Measurements from ENCODE around the gene ZNF567. TPM values are rescaled to one million over a fixed set of nuclear protein-coding genes. Genes with fewer than 3 reads are reported as not detected.

Gene ZNF567
- total and polyA plus RNA-seq, 8 donors: 0.58 to 37.9 (median 6.0) TPM

DNA sequence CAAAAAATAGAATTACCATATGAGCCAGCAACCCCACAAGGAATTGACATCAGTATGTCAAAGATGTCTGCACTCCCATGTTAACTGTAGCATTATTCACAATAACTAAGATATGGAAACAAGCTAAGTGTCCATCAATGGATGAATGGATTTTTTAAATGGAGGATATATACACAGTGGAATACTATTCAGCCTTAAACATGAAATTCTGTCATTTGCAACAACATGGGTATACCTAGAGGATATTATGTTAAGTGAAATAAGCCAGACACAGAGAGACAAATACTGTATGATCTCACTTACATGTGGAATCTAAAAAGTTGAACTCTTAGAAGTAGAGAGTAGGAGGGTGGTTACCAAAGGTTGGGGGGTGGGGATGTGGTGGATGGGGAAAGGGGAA lies 8.0 kb upstream of the ZNF567 start:
- H3K27ac ChIP-seq: no peak overlapping the region
- H3K36me3 ChIP-seq: peaks cover 10 to 77% (median 48%) of the 10 kb centered on the region in 4 donors
- H3K4me1 ChIP-seq: no peaks in the 10 kb centered on the region
- H3K9me3 ChIP-seq: peaks cover 2 to 83% (median 53%) of the 10 kb centered on the region in 4 donors
- TF ChIP-seq, protein P1, sequence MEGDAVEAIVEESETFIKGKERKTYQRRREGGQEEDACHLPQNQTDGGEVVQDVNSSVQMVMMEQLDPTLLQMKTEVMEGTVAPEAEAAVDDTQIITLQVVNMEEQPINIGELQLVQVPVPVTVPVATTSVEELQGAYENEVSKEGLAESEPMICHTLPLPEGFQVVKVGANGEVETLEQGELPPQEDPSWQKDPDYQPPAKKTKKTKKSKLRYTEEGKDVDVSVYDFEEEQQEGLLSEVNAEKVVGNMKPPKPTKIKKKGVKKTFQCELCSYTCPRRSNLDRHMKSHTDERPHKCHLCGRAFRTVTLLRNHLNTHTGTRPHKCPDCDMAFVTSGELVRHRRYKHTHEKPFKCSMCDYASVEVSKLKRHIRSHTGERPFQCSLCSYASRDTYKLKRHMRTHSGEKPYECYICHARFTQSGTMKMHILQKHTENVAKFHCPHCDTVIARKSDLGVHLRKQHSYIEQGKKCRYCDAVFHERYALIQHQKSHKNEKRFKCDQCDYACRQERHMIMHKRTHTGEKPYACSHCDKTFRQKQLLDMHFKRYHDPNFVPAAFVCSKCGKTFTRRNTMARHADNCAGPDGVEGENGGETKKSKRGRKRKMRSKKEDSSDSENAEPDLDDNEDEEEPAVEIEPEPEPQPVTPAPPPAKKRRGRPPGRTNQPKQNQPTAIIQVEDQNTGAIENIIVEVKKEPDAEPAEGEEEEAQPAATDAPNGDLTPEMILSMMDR (IDR thresholded peaks at IDR 0.05): no peak
- DNase-seq: no peak
- H3K27me3 ChIP-seq: no peaks in the 10 kb centered on the region
- intact Hi-C loops (cut with DNase I; ENCODE audit: low total_unique reads): no loop called here
- no peak overlapping the region for H3K4me3 ChIP-seq

DNA sequence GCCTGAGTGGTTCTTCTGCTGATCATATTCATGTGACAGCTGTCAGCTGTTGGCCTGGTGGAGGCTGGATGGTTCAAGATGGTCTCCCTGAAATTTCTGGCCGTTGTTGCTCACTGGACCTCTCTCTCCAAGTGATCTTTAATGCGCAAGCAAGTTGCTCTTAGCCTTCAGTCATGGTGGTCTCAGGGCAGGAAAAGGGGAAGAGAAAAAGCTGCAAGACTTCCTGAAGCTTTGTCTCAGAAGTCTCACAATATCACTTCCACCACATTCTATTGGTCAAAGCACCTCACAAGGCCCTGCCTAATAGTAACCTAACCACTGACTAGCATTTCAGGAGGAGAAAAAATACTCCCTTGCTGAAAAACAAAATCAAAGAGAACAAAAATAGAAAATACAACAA lies 1.6 kb upstream of the ZNF567 start:
- H3K27me3 ChIP-seq: no peaks in the 10 kb centered on the region
- peaks cover 16 to 22% (median 20%) of the 10 kb centered on the region in 4 donors for H3K4me1 ChIP-seq
- H3K4me3 ChIP-seq: peak overlapping the region in 2 of 4 donors; percentile 82 to 94
- intact Hi-C loops (cut with DNase I; ENCODE audit: low total_unique reads): no loop called here
- TF ChIP-seq POLR2AphosphoS5 (IDR thresholded peaks at IDR 0.05): no peak
- no peak for TF ChIP-seq EP300 (IDR thresholded peaks at IDR 0.05)
- peaks cover 14 to 51% (median 34%) of the 10 kb centered on the region in 4 donors for H3K36me3 ChIP-seq
- no peak for DNase-seq
- WGBS, 5 donors: 89 to 95% (median 94%) methylated on average over 2 of the region's 2 CpGs
- peaks cover 0 to 33% (median 13%) of the 10 kb centered on the region in 4 donors for H3K9me3 ChIP-seq
- H3K27ac ChIP-seq: no peak overlapping the region

DNA sequence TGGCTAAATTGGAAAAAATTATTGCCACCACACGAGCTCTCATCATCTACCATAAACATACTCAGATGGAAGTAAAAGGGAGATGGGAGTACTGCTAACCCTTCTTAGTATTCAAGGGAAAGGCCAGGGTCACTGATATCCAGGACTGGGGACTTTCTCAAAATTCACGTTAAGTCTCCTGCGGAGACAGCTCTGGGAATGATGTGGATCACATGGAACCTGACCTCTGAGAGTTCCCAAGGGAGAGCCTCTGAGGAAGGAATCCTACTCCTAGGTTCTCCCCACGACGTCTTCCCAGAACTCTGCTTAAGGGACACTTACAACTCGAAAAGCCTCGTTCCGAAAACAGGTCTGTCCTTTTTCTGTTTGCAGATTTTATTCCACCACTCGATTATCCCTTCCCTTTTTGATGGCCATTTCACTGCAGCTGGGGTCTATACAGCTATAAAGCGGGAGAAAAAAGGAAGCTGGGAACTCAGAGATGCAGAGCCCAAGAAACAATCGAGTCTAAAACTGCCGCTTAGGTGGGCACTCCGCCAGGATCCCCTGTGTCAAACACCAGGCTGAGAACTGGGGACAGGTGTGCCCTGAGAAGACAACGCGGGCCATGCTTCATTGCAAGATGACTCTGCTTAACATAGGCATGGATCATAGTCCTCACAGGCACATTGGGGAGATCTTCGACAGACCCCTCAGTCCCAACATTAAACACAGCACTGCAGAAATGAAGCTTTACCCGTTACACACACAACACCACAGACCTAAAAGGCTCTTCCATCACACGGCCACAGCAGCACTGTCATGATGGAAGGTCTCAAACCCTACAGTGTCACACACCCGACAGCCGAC lies 823 bp upstream of the ZNF567 start:
- peak in 1 of 2 donors; percentile 44 for DNase-seq
- Histone ChIP-seq H3K27me3 (no peaks in the 10 kb centered on the region), H3K4me1 (peaks cover 16 to 22% (median 20%) of the 10 kb centered on the region in 4 donors), H3K27ac (peak overlapping the region; percentile 52 to 86 (median 80)), H3K9me3 (peaks cover 0 to 29% (median 11%) of the 10 kb centered on the region in 4 donors), H3K4me3 (peak overlapping the region; percentile 74 to 94 (median 81)), H3K36me3 (peaks cover 18 to 51% (median 36%) of the 10 kb centered on the region in 4 donors)
- intact Hi-C loops (cut with DNase I; ENCODE audit: low total_unique reads): no loop called here
- TF ChIP-seq, protein P1 (IDR thresholded peaks at IDR 0.05): no peak
- TF ChIP-seq POLR2A (IDR thresholded peaks at IDR 0.05) (no peak), POLR2AphosphoS5 (IDR thresholded peaks at IDR 0.05) (no peak), EP300 (IDR thresholded peaks at IDR 0.05) (no peak)
- WGBS, 5 donors: 9 to 16% (median 12%) methylated on average over 20 of the region's 20 CpGs

DNA sequence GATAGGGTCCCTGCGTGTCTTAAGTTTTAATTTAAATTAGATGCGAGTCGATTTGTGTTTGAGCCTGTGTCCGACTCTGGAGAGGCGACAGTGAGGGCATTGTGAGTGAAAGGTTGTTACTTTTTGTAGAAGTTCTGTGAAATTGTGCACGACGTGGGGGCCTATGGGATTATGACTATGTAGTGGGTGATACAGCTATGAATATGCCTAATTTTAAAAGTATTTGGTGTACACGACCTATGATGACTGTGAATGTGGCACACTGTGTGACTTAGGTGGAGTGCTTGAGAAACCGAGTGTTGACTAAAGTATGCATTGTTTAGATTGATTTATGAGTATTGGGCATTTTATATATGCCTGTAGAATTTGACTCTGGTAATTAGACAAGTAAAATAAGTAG lies 646 bp downstream of the ZNF567 start:
- peaks cover 16 to 22% (median 20%) of the 10 kb centered on the region in 4 donors for H3K4me1 ChIP-seq

More for the DNA sequence above, 646 bp downstream of the ZNF567 start:
- peak overlapping the region; percentile 74 to 94 (median 81) for H3K4me3 ChIP-seq
- 6 to 12% (median 8%) methylated on average over 9 of the region's 9 CpGs for WGBS, 5 donors
- no peak for TF ChIP-seq POLR2AphosphoS5 (IDR thresholded peaks at IDR 0.05)
- TF ChIP-seq, protein P1 (IDR thresholded peaks at IDR 0.05): no peak
- TF ChIP-seq EP300 (IDR thresholded peaks at IDR 0.05): no peak
- peak overlapping the region in 4 of 5 donors; percentile 78 to 86 (median 82) for H3K27ac ChIP-seq
- DNase-seq: no peak
- peaks cover 0 to 31% (median 13%) of the 10 kb centered on the region in 4 donors for H3K9me3 ChIP-seq
- H3K36me3 ChIP-seq: peaks cover 31 to 55% (median 42%) of the 10 kb centered on the region in 4 donors
- intact Hi-C loops (cut with DNase I; ENCODE audit: low total_unique reads): no loop called here
- no peaks in the 10 kb centered on the region for H3K27me3 ChIP-seq

All from stomach (tissue), 9 donors.